GM21360 (cell line): ENCODE measurements around the gene RAMP3.
A peak's percentile ranks its signal among the peaks of the same experiment; 100 is the strongest.
"Not testable (repeated sequence)": the region's sequence is repeated elsewhere in the genome, so short reads cannot be mapped to it uniquely, and the experiment has no call there.

ENCODE experiments used
- ATAC-seq: cut with Tn5 transposase; IDR thresholded peaks from one replicate; pipeline ENCODE4 v1.9.1; 2021; ENCODE audit warnings: mild to moderate bottlenecking, moderate library complexity; ENCODE audit not compliant: unreplicated experiment

The RAMP3 gene

DNA sequence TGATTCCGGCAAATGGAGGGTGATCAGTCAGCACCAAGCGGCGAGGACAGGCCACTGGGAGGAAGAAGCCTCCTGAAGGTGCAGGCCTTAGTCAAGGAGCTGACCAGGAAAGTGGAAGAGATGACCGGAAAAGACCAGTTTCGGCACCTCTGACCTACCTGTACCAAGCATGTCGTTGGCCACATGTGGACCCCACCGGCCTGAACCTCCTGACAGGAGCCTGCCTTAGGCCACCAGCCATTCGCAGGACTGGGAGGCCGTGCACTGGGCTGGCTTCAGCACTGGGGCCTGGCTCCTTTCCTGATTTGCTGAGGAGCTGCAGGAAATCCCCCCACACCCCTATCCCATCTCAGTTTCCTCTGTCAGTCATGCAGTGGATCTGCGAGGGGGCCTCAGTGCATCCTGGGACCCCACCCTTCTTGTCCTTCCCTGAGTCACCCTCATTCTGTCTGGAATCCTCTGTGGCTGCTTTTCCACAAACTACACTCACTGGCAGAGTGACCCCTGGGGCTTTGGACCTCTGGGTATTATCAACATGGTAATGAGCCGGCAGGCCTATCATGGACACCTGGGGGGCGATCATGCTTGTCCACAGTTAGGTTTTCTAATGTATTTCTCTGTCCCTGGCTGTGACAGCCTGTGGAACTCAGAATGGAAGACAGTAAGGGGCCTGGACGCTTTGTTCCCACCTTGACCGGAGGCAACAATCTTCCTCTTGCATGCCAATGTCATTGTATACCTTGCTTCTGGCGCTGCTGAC is 33.0 kb downstream of the RAMP3 start:
- no peak for ATAC-seq

GRCh38 chr7:45191396-45191795 is 33.8 kb downstream of the RAMP3 start:
- no peak for ATAC-seq

- no peak for ATAC-seq
These were observed 35.0 kb downstream of the RAMP3 start for GRCh38 chr7:45192621-45193041.

- ATAC-seq = no peak
These were observed 36.2 kb downstream of the RAMP3 start for GRCh38 chr7:45193828-45194227.

DNA sequence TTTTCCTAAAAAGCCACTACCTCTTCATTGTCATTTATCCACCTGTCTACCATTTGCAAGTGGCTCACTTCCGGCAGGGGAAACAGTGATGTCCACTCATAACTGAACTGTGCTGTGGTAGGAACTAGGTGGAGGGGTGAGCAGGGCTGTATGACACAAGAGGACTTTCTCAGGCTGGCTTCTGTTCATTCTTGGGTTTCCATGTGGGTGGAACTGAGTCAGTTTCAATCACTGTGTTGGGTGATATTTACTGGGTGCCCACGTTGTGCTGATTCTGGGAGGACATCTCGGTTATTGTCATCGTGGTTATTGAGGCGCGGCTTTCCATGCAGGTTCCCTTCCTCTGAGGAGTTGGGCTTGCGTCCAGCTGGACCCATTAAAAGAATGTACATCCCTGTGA is 38.8 kb downstream of the RAMP3 start:
- peak; percentile 88 for ATAC-seq

DNA sequence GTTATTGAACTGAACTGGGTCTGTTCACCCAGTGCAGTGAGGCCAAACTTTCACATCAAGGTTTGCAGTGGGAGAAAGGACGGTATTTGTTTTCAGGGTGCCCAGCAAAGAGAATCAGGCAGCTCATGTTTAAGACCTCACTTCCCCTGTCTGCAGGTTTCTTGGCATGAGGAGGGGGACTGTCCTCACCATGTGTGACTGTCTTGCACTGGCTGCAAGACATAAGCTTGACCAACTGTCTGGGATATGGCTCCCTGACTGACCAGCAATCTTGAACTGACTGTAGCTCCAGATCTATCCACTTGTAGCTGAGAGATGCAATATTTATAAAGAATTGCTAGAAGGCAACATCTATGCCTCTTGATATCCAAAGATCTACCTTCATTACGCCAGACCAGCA is 39.9 kb downstream of the RAMP3 start:
- ATAC-seq = no peak

- no peak for ATAC-seq
These were observed 41.4 kb downstream of the RAMP3 start for GRCh38 chr7:45198986-45199385.

GRCh38 chr7:45199506-45199905 is 41.9 kb downstream of the RAMP3 start:
- ATAC-seq = no peak

DNA sequence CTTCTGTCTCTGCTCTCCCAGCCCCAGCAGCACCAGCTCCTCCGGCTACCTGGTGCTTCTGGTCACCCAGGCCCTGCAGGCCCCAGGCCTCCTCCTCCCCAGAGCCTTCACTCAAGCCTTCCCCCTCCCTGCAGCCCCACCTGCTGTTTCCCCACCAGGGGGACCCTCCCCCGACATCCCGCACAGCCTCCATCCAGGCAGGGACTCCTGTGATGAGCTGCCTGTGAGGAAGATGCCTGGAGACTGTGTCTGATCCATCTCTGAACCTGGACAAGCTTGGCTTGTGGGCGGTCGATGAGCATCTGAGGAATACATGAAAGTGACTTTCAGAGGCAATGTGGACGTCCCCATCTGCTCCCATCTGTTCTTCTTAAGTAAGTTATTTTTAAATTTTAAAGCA is 45.0 kb downstream of the RAMP3 start:
- no peak for ATAC-seq

DNA sequence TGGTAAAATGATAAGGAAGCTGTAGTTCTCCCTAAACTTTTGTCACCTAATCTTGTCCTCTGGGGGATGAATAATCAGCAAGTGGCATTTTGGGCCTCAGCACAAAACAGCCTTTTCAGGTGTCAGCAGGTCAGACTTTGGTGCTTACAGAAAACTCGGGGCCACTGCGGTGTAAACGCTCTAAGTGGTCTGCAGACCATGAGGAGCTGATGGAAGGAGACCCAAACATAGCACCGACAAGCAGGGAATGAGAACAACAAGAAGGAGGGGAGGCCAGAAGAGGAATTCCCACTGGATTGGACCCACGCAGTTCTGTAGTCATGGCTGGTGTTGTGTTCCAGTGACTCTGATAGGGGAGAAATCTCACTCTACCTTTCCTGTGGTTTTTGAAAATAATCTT is 45.4 kb downstream of the RAMP3 start:
- ATAC-seq = no peak

- ATAC-seq = no peak
These were observed 45.9 kb downstream of the RAMP3 start for GRCh38 chr7:45203459-45203858.

GRCh38 chr7:45203936-45204445 is 46.4 kb downstream of the RAMP3 start:
- peak; percentile 81 for ATAC-seq

DNA sequence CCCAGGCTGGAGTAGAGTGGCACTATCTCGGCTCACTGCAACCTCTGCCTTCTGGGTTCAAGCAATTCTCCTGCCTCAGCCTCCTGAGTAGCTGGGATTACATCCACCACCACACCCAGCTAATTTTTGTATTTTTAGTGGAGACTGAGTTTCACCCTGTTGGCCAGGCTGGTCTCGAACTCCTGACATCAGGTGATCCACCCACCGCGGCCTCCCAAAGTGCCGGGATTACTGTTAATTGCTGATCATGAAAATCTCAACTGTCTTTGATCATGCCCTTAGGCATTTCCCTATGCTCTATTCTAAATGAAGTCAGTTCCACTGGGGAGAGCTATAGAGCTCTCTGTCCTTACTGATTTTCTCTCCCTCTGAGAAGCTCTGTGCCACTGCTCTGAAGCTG is 48.7 kb downstream of the RAMP3 start:
- ATAC-seq = not testable (repeated sequence)

- ATAC-seq = not testable (repeated sequence)
These were observed 52.3 kb downstream of the RAMP3 start for GRCh38 chr7:45209909-45210308.

GRCh38 chr7:45211066-45211465 is 53.5 kb downstream of the RAMP3 start:
- ATAC-seq = no peak

DNA sequence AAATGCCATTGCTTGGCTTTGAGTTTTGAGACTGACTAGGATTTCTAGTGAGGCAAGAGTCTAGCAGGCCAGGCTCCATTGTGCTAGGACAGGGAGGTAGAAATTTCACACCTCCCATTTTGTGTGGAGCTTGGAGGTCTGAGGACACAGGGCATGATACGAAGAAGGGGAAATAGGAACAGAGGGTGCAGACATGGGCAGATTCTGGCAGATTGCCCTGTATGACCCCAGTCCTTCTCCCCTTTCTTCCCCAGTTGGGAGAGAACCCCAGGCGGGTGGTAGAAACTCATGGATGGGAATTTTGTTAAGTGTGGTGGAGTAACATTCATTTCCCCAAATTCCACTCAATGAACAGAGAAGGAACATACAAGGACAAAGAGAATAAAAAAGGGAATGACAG is 54.4 kb downstream of the RAMP3 start:
- ATAC-seq = no peak

- no peak for ATAC-seq
These were observed 55.0 kb downstream of the RAMP3 start for GRCh38 chr7:45212606-45213005.

- ATAC-seq = no peak
These were observed 58.0 kb downstream of the RAMP3 start for GRCh38 chr7:45215601-45216062.

DNA sequence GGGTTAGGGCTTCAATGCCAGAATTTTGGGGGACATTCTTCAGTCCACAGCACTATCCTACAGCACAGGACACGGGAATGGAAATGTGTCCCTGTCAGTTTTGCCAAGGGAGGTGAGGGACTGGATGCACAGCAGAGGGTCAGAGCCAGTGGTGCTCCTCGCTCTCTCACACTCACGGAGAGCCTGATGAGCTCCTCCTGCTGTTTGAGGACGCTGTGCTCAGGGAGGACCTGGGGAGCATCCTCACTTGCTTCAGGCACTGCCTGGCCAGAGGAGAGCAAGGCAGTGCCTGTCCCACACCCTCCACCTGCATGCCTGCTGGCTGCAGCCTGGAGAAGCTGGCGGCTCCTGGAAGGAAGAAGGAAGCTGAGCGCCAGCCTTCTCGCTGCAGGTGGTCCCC is 58.6 kb downstream of the RAMP3 start:
- ATAC-seq = no peak

DNA sequence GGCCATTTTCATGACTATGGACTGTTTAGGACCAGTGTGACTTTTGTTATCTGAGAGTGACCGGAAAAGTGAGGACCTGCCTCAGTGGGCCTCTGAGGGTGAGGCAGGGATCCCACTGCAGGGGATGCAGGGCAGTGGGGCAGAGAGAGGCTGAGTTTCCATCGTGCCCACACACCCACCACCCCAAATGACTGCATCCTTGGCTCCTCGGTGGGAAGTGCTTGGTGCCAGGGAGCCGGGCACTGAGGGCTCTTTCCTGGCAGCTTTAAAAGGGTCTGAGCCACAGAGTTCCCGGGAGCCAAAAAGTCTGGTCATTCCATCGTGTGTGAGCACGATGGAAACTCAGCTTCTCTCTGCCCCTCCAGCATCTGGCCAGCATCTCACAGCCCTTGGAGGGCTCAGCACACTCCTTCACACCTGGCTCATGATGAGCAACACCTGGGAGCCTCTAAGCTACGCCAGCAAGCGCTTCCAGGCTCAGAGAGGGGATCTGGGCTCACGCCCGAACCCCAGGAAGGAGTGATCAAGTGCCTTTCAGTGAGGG is 59.1 kb downstream of the RAMP3 start:
- no peak for ATAC-seq

GRCh38 chr7:45217358-45217757 is 59.8 kb downstream of the RAMP3 start:
- ATAC-seq = no peak

DNA sequence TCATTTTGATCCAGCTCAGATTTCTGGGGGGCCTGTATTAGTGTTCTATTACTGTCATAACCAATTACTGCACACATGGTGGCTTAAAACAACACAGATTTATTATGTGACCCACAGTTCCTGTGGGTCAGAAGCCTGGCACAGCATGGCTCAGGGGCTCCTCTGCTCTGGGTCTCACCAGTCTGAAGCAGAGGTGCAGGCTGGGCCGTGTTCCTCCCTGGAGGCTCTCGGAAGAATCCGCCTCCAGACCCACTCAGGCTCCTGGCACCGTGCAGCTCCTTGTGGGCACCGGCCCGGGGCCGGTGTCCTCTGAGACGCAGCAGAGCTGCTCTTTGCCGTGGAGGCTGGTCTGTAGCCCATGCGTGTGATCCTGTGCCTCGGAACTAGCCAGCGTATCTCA is 61.5 kb downstream of the RAMP3 start:
- ATAC-seq = no peak
